Measurements from ENCODE around the gene RASGRF1. TPM values are rescaled to one million over a fixed set of nuclear protein-coding genes. Genes with fewer than 3 reads are reported as not detected.
A peak's percentile ranks its signal among the peaks of the same experiment; 100 is the strongest.

RASGRF1 gene
- total RNA-seq, 1 experiment from 2014 or later: 0.59 TPM

DNA sequence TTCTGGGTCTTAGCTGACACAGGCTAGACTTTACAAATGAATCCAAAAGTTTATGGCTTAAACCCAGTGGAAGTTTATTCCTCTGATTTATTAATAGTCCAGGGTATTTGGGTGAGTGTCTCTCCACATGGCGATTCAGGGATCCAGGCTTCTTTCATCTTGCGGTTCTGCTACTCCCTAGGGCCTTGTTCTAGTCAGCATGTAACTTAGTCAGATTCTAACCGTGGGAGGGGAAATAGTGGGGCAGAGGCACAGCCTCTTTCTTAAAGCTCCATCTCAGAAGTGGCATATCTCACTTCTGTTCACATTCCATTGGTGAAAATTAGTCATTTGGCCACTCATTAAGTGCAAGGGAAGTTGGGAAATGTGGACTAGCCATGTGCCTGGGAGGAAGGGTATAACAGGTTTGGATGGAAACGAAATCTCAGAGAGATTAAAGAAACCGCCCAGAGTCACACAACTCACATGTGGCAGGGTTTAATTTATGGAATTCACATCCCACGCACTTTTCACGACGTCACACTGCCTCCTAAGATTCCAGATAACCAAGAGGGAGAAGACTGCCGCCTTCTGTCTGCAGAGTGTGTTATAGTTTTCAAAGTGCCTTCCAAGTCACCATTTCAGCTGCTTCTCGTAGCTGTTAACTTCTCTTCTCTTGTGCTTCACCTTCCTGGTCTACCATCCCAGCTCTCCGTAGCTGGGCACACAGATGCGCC is 11.4 kb upstream of the RASGRF1 start:
- intact Hi-C loops (cut with micrococcal nuclease; ENCODE audit: unreplicated experiment): no loop called here
- no peak overlapping the region for H3K4me3 ChIP-seq (ENCODE audit: low read depth in 2 of 2, low read length in 2 of 2)
- no peak for DNase-seq (ENCODE audit: low read depth, low spot score)
- in situ Hi-C loops (cut with HindIII; ENCODE audit: low pct_unique_long_range_greater_than_20kb, low sequenced_read_pairs): no loop called here
- TF ChIP-seq POLR2AphosphoS5 (IDR thresholded peaks at IDR 0.05; ENCODE audit: low read depth, low read length): no peak
- TF ChIP-seq, protein P1, sequence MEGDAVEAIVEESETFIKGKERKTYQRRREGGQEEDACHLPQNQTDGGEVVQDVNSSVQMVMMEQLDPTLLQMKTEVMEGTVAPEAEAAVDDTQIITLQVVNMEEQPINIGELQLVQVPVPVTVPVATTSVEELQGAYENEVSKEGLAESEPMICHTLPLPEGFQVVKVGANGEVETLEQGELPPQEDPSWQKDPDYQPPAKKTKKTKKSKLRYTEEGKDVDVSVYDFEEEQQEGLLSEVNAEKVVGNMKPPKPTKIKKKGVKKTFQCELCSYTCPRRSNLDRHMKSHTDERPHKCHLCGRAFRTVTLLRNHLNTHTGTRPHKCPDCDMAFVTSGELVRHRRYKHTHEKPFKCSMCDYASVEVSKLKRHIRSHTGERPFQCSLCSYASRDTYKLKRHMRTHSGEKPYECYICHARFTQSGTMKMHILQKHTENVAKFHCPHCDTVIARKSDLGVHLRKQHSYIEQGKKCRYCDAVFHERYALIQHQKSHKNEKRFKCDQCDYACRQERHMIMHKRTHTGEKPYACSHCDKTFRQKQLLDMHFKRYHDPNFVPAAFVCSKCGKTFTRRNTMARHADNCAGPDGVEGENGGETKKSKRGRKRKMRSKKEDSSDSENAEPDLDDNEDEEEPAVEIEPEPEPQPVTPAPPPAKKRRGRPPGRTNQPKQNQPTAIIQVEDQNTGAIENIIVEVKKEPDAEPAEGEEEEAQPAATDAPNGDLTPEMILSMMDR (IDR thresholded peaks at IDR 0.05): no peak
- TF ChIP-seq REST (IDR thresholded peaks at IDR 0.05; ENCODE audit: insufficient read depth in 1 of 2, low read depth in 2 of 2, low read length in 1 of 2): no peak
- TF ChIP-seq SIN3A (IDR thresholded peaks at IDR 0.05; ENCODE audit: borderline replicate concordance, insufficient read depth, low read depth, low read length): no peak
- no peak for TF ChIP-seq TCF7L2 (IDR thresholded peaks at IDR 0.05; ENCODE audit: low read depth, low read length)
- CTCF ChIA-PET: no interaction called here
- H3K27me3 ChIP-seq (ENCODE audit: control insufficient read depth, insufficient read depth, low read length): peaks cover 43% of the 10 kb centered on the region
- H3K4me1 ChIP-seq (ENCODE audit: control insufficient read depth, insufficient read depth, low read length): no peaks in the 10 kb centered on the region
- BruUV-seq (replicated peaks): no TSS peak
- H3K27ac ChIP-seq (ENCODE audit: low read length): no peak overlapping the region
- H3K36me3 ChIP-seq (ENCODE audit: control insufficient read depth, insufficient read depth, low read length): no peaks in the 10 kb centered on the region
- ATAC-seq: no peak
- POLR2A ChIA-PET: no interaction called here
- H3K9me3 ChIP-seq (ENCODE audit: control insufficient read depth, insufficient read depth, low read depth, low read length): no peaks in the 10 kb centered on the region

DNA sequence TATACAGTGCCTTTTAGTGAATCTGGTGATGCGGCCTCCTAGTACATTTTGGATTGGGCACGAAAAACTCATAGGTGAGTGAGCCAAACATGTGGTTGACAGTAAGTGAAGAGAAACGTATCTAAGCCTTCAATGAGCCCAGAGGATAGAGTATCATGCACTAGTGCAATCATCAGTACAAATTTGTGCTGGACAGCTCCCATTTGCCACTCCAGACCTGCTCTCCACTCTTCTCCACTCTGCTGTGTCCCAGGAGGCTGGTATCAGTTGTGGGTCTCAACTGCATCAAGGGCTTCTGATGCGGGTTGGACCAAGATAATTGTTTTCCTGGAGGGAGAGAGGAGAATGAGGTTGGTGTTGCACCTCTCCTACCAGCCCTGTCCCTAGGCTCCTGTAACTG is 9.1 kb upstream of the RASGRF1 start:
- no peak overlapping the region for H3K4me3 ChIP-seq (ENCODE audit: low read depth in 2 of 2, low read length in 2 of 2)
- intact Hi-C loops (cut with micrococcal nuclease; ENCODE audit: unreplicated experiment): no loop called here
- in situ Hi-C loops (cut with HindIII; ENCODE audit: low pct_unique_long_range_greater_than_20kb, low sequenced_read_pairs): no loop called here
- H3K4me1 ChIP-seq (ENCODE audit: control insufficient read depth, insufficient read depth, low read length): no peaks in the 10 kb centered on the region
- H3K9me3 ChIP-seq (ENCODE audit: control insufficient read depth, insufficient read depth, low read depth, low read length): no peaks in the 10 kb centered on the region
- TF ChIP-seq REST (IDR thresholded peaks at IDR 0.05; ENCODE audit: insufficient read depth in 1 of 2, low read depth in 2 of 2, low read length in 1 of 2) (peak; percentile 79 to 86), SIN3A (IDR thresholded peaks at IDR 0.05; ENCODE audit: borderline replicate concordance, insufficient read depth, low read depth, low read length) (no peak)
- POLR2A ChIA-PET: no interaction called here
- H3K27me3 ChIP-seq (ENCODE audit: control insufficient read depth, insufficient read depth, low read length): peaks cover 48% of the 10 kb centered on the region
- H3K27ac ChIP-seq (ENCODE audit: low read length): no peak overlapping the region
- no TSS peak for BruUV-seq (replicated peaks)
- DNase-seq (ENCODE audit: low read depth, low spot score) (no peak), ATAC-seq (peak; percentile 21; the same call in 1 of the 2 replicates)
- CTCF ChIA-PET: no interaction called here
- no peaks in the 10 kb centered on the region for H3K36me3 ChIP-seq (ENCODE audit: control insufficient read depth, insufficient read depth, low read length)

All from Panc1 (cell line).